ENCODE results near the gene TMEM167B. TPM values are rescaled to one million over a fixed set of nuclear protein-coding genes. Genes with fewer than 3 reads are reported as not detected.

TMEM167B gene
- total RNA-seq = 10 to 100 TPM; 24.8 to 52.3 (median 34.3) TPM

- intact Hi-C loops (cut with DNase I; ENCODE audit: low total_unique reads) = no loop called here
- TF ChIP-seq POLR2A (IDR thresholded peaks at IDR 0.05) (peak in 1 of 2 donors; percentile 16), CTCF (IDR thresholded peaks at IDR 0.05) (no peak)
Measured at GRCh38 chr1:109090196-109091077, at the start of gene TMEM167B. TSS of gene TMEM167B (plus strand) at chr1:109090764. CDS start at chr1:109090873, 109 bp downstream.

GRCh38 chr1:109040989-109041620, 49.5 kb upstream of the TMEM167B start:
- intact Hi-C loops (cut with DNase I; ENCODE audit: low total_unique reads) = loop anchor here (5.0 kb wide), 1 partner anchor 61 kb away; no protein-coding TSS in a partner anchor
- 1% methylated on average over 31 to 44 of the region's 44 CpGs for WGBS, 2 donors
- H3K4me3 ChIP-seq (ENCODE audit: low read depth, poor library complexity, severe bottlenecking) = peak overlapping the region; percentile 100
- no peak for TF ChIP-seq CTCF (IDR thresholded peaks at IDR 0.05)
- TF ChIP-seq POLR2A (IDR thresholded peaks at IDR 0.05) = no peak
- no peak for DNase-seq (ENCODE audit: low spot score in 2 of 2)

More at GRCh38 chr1:109090196-109091077, at the start of gene TMEM167B:
- WGBS, 2 donors = 4 to 5% methylated on average over 64 to 67 of the region's 67 CpGs
- peak within 1 kb of the TSS; percentile 68 for H3K4me3 ChIP-seq (ENCODE audit: low read depth, poor library complexity, severe bottlenecking)
- peak; percentile 94 to 98 for DNase-seq (ENCODE audit: low spot score in 2 of 2)

- TF ChIP-seq POLR2A (IDR thresholded peaks at IDR 0.05) = peak in 1 of 2 donors; percentile 84
- TF ChIP-seq CTCF (IDR thresholded peaks at IDR 0.05) = no peak
- DNase-seq (ENCODE audit: low spot score in 2 of 2) = peak; percentile 93 to 99
- intact Hi-C loops (cut with DNase I; ENCODE audit: low total_unique reads) = loop anchor here (5.0 kb wide), 1 partner anchor 60 kb away; no protein-coding TSS in a partner anchor
- WGBS, 2 donors = 0 to 1% methylated on average over 39 to 51 of the region's 90 CpGs
- peak within 1 kb of the TSS; percentile 100 for H3K4me3 ChIP-seq (ENCODE audit: low read depth, poor library complexity, severe bottlenecking)
Measured at GRCh38 chr1:109041621-109042468, 48.7 kb upstream of the TMEM167B start, which contains the start of gene WDR47. TSS of gene WDR47 (minus strand) at chr1:109042102. CDS start at chr1:109023512, 18,590 bp downstream.

- TF ChIP-seq POLR2A (IDR thresholded peaks at IDR 0.05) = no peak
- TF ChIP-seq CTCF (IDR thresholded peaks at IDR 0.05) = no peak
- 53 to 64% methylated on average over 1 of the region's 1 CpG for WGBS, 2 donors
- H3K4me3 ChIP-seq (ENCODE audit: low read depth, poor library complexity, severe bottlenecking) = no peak overlapping the region
- intact Hi-C loops (cut with DNase I; ENCODE audit: low total_unique reads) = no loop called here
- DNase-seq (ENCODE audit: low spot score in 2 of 2) = no peak
Measured at GRCh38 chr1:109045595-109045994, 45.0 kb upstream of the TMEM167B start.

GRCh38 chr1:109046671-109047070, 43.9 kb upstream of the TMEM167B start:
- TF ChIP-seq POLR2A (IDR thresholded peaks at IDR 0.05) (no peak), CTCF (IDR thresholded peaks at IDR 0.05) (no peak)
- intact Hi-C loops (cut with DNase I; ENCODE audit: low total_unique reads) = no loop called here
- peak; percentile 32 to 45 for DNase-seq (ENCODE audit: low spot score in 2 of 2)
- no peak overlapping the region for H3K4me3 ChIP-seq (ENCODE audit: low read depth, poor library complexity, severe bottlenecking)
- WGBS, 2 donors = 46 to 58% methylated on average over 4 of the region's 4 CpGs
